Panc1 (cell line): ENCODE results near the gene TRAF2. TPM values are rescaled to one million over a fixed set of nuclear protein-coding genes. Genes with fewer than 3 reads are reported as not detected.
A peak's percentile ranks its signal among the peaks of the same experiment; 100 is the strongest.

Experiments
- ATAC-seq: fragments of 200-7000 bp; cut with Tn5 transposase; 2 replicates; pipeline ENCODE4 v1.9.1; 2020; ENCODE audit warnings: mild to moderate bottlenecking, moderate library complexity
- BruUV-seq: library from RNA; stranded (reverse); fragments of 400-500 nt; replicated peaks from 2 replicates; lab custom pipeline; 2021; lab: Mats Ljungman, UMichigan
- CTCF ChIA-PET: fragments of 300-600 bp; sonication (Branson Sonifier 250); formaldehyde crosslinking; loops from one replicate; lab custom pipeline; 2022; ENCODE audit warnings: antibody characterized with exemption; lab: Charles Lee
- POLR2A ChIA-PET: fragments of 300-600 bp; sonication (Branson Sonifier 250); formaldehyde crosslinking; loops from one replicate; lab custom pipeline; 2022; ENCODE audit warnings: antibody characterized with exemption; lab: Charles Lee
- DNase-seq: peaks from one replicate; pipeline ENCODE4 v3.0.0-alpha.2; 2010; ENCODE audit warnings: low read depth, low spot score
- H3K27ac ChIP-seq: 2 replicates; pipeline ENCODE4 v1.5.1; 2011; ENCODE audit warnings: mild to moderate bottlenecking, low read length, inconsistent platforms
- H3K27me3 ChIP-seq: fragments of 200-500 bp; sonication (Bioruptor generic); 2 replicates; pipeline ENCODE4 v1.6.0; 2014; ENCODE audit warnings: low read length, inconsistent platforms; ENCODE audit not compliant: control insufficient read depth, insufficient read depth
- H3K36me3 ChIP-seq: fragments of 200-500 bp; sonication (Bioruptor generic); 2 replicates; pipeline ENCODE4 v1.5.1; 2014; ENCODE audit warnings: inconsistent platforms, mild to moderate bottlenecking, low read length, moderate library complexity; ENCODE audit not compliant: control insufficient read depth, insufficient read depth
- H3K4me1 ChIP-seq: 2 replicates; pipeline ENCODE4 v1.5.1; 2011; ENCODE audit warnings: inconsistent platforms, mild to moderate bottlenecking, low read length, moderate library complexity; ENCODE audit not compliant: control insufficient read depth, insufficient read depth
- H3K4me3 ChIP-seq, 2 experiments: 2 replicates each; pipeline ENCODE4 v1.5.1; 2011 to 2012; ENCODE audit warnings: low read depth in 2 of 2, low read length in 2 of 2, mild to moderate bottlenecking in 2 of 2, inconsistent platforms in 1 of 2, moderate library complexity in 1 of 2
- H3K9me3 ChIP-seq: fragments of 200-500 bp; sonication (Bioruptor generic); 2 replicates; pipeline ENCODE4 v1.5.1; 2014; ENCODE audit warnings: low read depth, mild to moderate bottlenecking, inconsistent platforms, low read length, moderate library complexity; ENCODE audit not compliant: control insufficient read depth, insufficient read depth
- POLR2AphosphoS5 ChIP-seq: IDR thresholded peaks from 2 replicates; pipeline ENCODE4 v1.6.1; 2012; ENCODE audit warnings: mild to moderate bottlenecking, low read depth, low read length, moderate library complexity
- SIN3A ChIP-seq: IDR thresholded peaks from 2 replicates; pipeline ENCODE4 v1.6.1; 2012; ENCODE audit warnings: low read depth, mild to moderate bottlenecking, low read length, moderate library complexity, borderline replicate concordance; ENCODE audit not compliant: insufficient read depth
- TCF7L2 ChIP-seq: IDR thresholded peaks from 2 replicates; pipeline ENCODE4 v1.6.1; 2011; ENCODE audit warnings: mild to moderate bottlenecking, low read depth, low read length, inconsistent platforms
- in situ Hi-C: cut with HindIII; loops from 2 replicates; pipeline ENCODE4 v1.10.0; 2016; ENCODE audit warnings: low sequenced_read_pairs, low pct_unique_long_range_greater_than_20kb
- intact Hi-C: fragments of 100-400 bp; cut with micrococcal nuclease; formaldehyde crosslinking; loops from one replicate; pipeline ENCODE4 v1.10.0; 2022; ENCODE audit not compliant: unreplicated experiment
- total RNA-seq: library from RNA; stranded (reverse); gene quantifications from one replicate; pipeline ENCODE4 v1.2.1, GENCODE V29; 2021; ENCODE audit not compliant: unreplicated experiment
- TF ChIP-seq, protein P1 (sequence below): fragments of 450-650 bp; IDR thresholded peaks from 2 replicates; pipeline ENCODE4 v1.5.1; 2017; ENCODE audit warnings: mild to moderate bottlenecking
- TF ChIP-seq, protein P2 (sequence below), 2 experiments: IDR thresholded peaks; 2 replicates each; pipeline ENCODE4 v1.6.1; 2011 to 2012; ENCODE audit warnings: low read depth in 2 of 2, control low read depth in 1 of 2, low read length in 1 of 2, mild to moderate bottlenecking in 1 of 2, moderate library complexity in 1 of 2; ENCODE audit not compliant: insufficient read depth in 1 of 2

The TRAF2 gene
- total RNA-seq, 1 experiment from 2014 or later: 48.7 TPM

DNA sequence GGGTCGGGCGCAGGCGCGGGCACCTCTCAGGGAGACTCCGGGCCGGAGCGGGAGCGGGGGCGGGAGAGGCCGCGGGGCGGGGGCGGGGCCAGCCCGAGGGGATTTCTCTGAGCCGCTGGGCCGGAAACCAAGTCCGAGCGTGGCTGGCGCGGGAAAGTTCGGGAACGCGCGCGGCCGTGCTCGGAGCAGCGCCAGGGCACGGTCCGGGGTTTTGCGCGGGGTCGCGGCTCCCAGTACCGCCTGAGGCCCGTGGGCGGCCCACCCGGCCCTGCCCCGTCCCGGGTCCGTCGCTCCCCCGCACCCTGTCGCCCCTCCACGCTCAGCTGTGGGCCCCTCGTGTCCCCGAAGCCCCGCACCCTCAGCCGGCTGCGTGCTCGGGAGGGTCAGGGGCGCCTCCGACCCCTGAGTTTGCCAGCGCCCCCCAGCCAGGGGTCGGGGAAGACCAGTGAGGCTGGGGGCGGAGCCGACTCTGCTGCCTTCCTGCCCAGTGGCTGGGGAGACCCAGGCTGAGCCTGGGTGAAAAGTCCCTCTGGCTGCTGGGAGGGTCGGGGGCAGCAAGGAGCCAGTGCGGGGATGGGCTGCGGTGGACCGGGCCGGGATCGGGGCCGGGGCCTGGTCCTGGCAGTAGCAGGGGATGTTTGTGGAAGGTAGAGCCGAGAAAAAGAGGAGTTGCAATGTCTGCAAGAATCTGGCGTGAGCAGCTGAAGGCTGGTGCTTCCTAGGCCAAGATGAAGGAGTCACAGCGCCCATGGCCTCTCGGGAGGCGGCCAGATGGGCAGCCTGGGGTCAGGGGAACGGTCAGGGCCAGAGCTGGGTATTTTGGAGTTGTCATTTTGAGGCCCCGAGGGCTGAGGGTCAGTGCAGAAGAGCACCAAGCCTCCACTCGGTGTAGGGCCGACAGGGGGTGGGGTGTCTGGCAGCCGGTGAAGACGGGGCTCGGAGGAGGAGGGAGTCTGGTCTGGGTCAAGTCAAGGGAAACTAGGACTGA lies 588 bp downstream of the TRAF2 start:
- no peaks in the 10 kb centered on the region for H3K9me3 ChIP-seq
- BruUV-seq: no TSS peak
- H3K4me3 ChIP-seq: peak overlapping the region; percentile 73 to 80
- ATAC-seq: no peak; the same call in 1 of the 2 replicates
- H3K4me1 ChIP-seq: peaks cover 23% of the 10 kb centered on the region
- DNase-seq: no peak
- H3K36me3 ChIP-seq: no peaks in the 10 kb centered on the region; the same call in 1 of the 2 replicates
- H3K27me3 ChIP-seq: no peaks in the 10 kb centered on the region
- peak overlapping the region; percentile 86 for H3K27ac ChIP-seq
- CTCF ChIA-PET: no interaction called here
- POLR2A ChIA-PET: interaction anchor here (0.7 kb wide), 1 partner anchor 59 kb away, joined by 3 read pairs; no protein-coding TSS in a partner anchor
- intact Hi-C loops (no loop called here), in situ Hi-C loops (no loop called here)
- TF ChIP-seq, protein P1, sequence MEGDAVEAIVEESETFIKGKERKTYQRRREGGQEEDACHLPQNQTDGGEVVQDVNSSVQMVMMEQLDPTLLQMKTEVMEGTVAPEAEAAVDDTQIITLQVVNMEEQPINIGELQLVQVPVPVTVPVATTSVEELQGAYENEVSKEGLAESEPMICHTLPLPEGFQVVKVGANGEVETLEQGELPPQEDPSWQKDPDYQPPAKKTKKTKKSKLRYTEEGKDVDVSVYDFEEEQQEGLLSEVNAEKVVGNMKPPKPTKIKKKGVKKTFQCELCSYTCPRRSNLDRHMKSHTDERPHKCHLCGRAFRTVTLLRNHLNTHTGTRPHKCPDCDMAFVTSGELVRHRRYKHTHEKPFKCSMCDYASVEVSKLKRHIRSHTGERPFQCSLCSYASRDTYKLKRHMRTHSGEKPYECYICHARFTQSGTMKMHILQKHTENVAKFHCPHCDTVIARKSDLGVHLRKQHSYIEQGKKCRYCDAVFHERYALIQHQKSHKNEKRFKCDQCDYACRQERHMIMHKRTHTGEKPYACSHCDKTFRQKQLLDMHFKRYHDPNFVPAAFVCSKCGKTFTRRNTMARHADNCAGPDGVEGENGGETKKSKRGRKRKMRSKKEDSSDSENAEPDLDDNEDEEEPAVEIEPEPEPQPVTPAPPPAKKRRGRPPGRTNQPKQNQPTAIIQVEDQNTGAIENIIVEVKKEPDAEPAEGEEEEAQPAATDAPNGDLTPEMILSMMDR: no peak
- TF ChIP-seq TCF7L2 (no peak), SIN3A (0 out of 2 replicates have a peak, but pooled peaks have one; percentile 26), POLR2AphosphoS5 (no peak)
- TF ChIP-seq, protein P2, sequence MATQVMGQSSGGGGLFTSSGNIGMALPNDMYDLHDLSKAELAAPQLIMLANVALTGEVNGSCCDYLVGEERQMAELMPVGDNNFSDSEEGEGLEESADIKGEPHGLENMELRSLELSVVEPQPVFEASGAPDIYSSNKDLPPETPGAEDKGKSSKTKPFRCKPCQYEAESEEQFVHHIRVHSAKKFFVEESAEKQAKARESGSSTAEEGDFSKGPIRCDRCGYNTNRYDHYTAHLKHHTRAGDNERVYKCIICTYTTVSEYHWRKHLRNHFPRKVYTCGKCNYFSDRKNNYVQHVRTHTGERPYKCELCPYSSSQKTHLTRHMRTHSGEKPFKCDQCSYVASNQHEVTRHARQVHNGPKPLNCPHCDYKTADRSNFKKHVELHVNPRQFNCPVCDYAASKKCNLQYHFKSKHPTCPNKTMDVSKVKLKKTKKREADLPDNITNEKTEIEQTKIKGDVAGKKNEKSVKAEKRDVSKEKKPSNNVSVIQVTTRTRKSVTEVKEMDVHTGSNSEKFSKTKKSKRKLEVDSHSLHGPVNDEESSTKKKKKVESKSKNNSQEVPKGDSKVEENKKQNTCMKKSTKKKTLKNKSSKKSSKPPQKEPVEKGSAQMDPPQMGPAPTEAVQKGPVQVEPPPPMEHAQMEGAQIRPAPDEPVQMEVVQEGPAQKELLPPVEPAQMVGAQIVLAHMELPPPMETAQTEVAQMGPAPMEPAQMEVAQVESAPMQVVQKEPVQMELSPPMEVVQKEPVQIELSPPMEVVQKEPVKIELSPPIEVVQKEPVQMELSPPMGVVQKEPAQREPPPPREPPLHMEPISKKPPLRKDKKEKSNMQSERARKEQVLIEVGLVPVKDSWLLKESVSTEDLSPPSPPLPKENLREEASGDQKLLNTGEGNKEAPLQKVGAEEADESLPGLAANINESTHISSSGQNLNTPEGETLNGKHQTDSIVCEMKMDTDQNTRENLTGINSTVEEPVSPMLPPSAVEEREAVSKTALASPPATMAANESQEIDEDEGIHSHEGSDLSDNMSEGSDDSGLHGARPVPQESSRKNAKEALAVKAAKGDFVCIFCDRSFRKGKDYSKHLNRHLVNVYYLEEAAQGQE (IDR thresholded peaks at IDR 0.05; ENCODE audit: insufficient read depth in 1 of 2, low read depth in 2 of 2, low read length in 1 of 2): no peak

DNA sequence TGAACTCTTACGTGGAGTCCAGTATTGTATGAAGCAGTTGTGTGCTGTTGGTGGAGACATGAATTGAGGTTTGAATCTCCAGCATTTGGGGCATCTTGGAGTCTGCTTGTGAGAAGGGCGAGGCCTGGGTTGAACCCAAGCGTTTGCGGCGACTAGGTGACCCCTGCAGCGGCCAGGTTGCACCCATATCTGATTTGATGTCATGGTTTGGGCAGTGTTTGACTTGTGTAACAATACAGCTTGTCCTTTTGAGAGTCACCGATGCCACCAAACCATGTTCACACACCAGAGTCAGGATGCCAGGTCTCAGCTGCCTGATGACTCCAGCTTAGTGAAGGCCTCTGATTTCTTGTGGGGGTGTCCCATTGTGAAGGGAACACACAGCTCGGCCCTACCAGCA lies 2.1 kb downstream of the TRAF2 start:
- Histone ChIP-seq H3K36me3 (no peaks in the 10 kb centered on the region; the same call in 1 of the 2 replicates), H3K27me3 (no peaks in the 10 kb centered on the region), H3K4me1 (peaks cover 10% of the 10 kb centered on the region), H3K27ac (peak overlapping the region; percentile 86; the same call in 1 of the 2 replicates), H3K9me3 (no peaks in the 10 kb centered on the region), H3K4me3 (no peak overlapping the region)
- intact Hi-C loops: no loop called here
- in situ Hi-C loops: no loop called here
- ATAC-seq (no peak), DNase-seq (no peak)
- ChIA-PET CTCF (no interaction called here), POLR2A (no interaction called here)
- BruUV-seq: no TSS peak
- no peak for TF ChIP-seq POLR2AphosphoS5
- TF ChIP-seq, protein P2 (IDR thresholded peaks at IDR 0.05; ENCODE audit: insufficient read depth in 1 of 2, low read depth in 2 of 2, low read length in 1 of 2): no peak
- no peak for TF ChIP-seq SIN3A
- TF ChIP-seq TCF7L2: no peak
- TF ChIP-seq, protein P1: no peak
